CD4-positive, alpha-beta memory T cell (primary cell): ENCODE measurements around the gene SLC39A5. TPM values are rescaled to one million over a fixed set of nuclear protein-coding genes. Genes with fewer than 3 reads are reported as not detected.

Experiments used
- CTCF ChIA-PET: fragments of 350-600 bp; sonication (Branson Sonifier 250); formaldehyde crosslinking; loops from one replicate; lab custom pipeline; 2021; ENCODE audit warnings: inconsistent platforms; ENCODE audit not compliant: partially characterized antibody; lab: Charles Lee
- POLR2A ChIA-PET: fragments of 350-600 bp; sonication (Branson Sonifier 250); formaldehyde crosslinking; loops from one replicate; lab custom pipeline; 2021; ENCODE audit not compliant: partially characterized antibody; lab: Charles Lee
- DNase-seq, 5 donors: peaks; one replicate each; pipeline versions ENCODE4 v3.0.0 to v3.0.0-alpha.2; 2020 to 2022; ENCODE audit warnings: mixed read lengths in 1 of 5
- H3K27ac ChIP-seq: one replicate; pipeline ENCODE4 v1.7.0; 2013; ENCODE audit warnings: low read depth, low read length
- H3K27me3 ChIP-seq: 2 replicates; pipeline ENCODE4 v1.7.0; 2013; ENCODE audit warnings: mild to moderate bottlenecking, low read length, moderate library complexity; ENCODE audit not compliant: insufficient read depth
- H3K36me3 ChIP-seq: 2 replicates; pipeline ENCODE4 v1.7.0; 2013; ENCODE audit warnings: mild to moderate bottlenecking, low read length, moderate library complexity; ENCODE audit not compliant: insufficient read depth
- H3K4me1 ChIP-seq: 2 replicates; pipeline ENCODE4 v1.7.0; 2013; ENCODE audit warnings: mild to moderate bottlenecking, low read length, moderate library complexity; ENCODE audit not compliant: insufficient read depth
- H3K4me3 ChIP-seq, 2 donors: one replicate each; pipeline ENCODE4 v1.7.0; 2013; ENCODE audit warnings: low read length in 2 of 2, mild to moderate bottlenecking in 1 of 2
- H3K9me3 ChIP-seq, 2 donors: one replicate each; pipeline ENCODE4 v1.7.0; 2013; ENCODE audit warnings: low read length in 2 of 2, control low read depth in 1 of 2; ENCODE audit not compliant: control insufficient read depth in 1 of 2
- H3K27ac Mint-ChIP-seq, 7 donors: one replicate each; pipeline ENCODE4 v1.8.0; 2020 to 2021; ENCODE audit warnings: mixed read lengths in 7 of 7, mild to moderate bottlenecking in 6 of 7, inconsistent platforms in 3 of 7, moderate library complexity in 3 of 7
- H3K27me3 Mint-ChIP-seq, 2 donors: one replicate each; pipeline ENCODE4 v1.8.0; 2020 to 2021; ENCODE audit warnings: mixed read lengths in 2 of 2
- H3K36me3 Mint-ChIP-seq, 2 donors: one replicate each; pipeline ENCODE4 v1.8.0; 2020 to 2021; ENCODE audit warnings: mixed read lengths in 2 of 2, inconsistent platforms in 1 of 2, mild to moderate bottlenecking in 1 of 2
- H3K4me1 Mint-ChIP-seq, 4 donors: one replicate each; pipeline ENCODE4 v1.8.0; 2020 to 2021; ENCODE audit warnings: mixed read lengths in 4 of 4, mild to moderate bottlenecking in 1 of 4
- H3K4me3 Mint-ChIP-seq, 8 donors: one replicate each; pipeline ENCODE4 v1.8.0; 2020 to 2021; ENCODE audit warnings: mixed read lengths in 8 of 8, mild to moderate bottlenecking in 7 of 8, moderate library complexity in 6 of 8, inconsistent platforms in 3 of 8
- H3K9me3 Mint-ChIP-seq, 8 donors: one replicate each; pipeline ENCODE4 v1.8.0; 2020 to 2021; ENCODE audit warnings: mixed read lengths in 8 of 8, mild to moderate bottlenecking in 5 of 8, inconsistent platforms in 3 of 8, moderate library complexity in 1 of 8
- intact Hi-C: fragments of 100-400 bp; cut with micrococcal nuclease; formaldehyde crosslinking; loops from one replicate; pipeline ENCODE4 v1.15.1; 2023
- polyA plus RNA-seq, 2 donors: library from polyadenylated mRNA; unstranded; fragments of 300-500 nt; fragmentation: Illumina TruSeq; gene quantifications; one replicate each; pipeline ENCODE4 v1.2.3, GENCODE V29; 2021
- total RNA-seq, 2 experiments: library from RNA; stranded (reverse); gene quantifications; one replicate each; pipeline ENCODE4 v1.2.3, GENCODE V29; 2021

The SLC39A5 gene
- total and polyA plus RNA-seq, 4 experiments from 2014 or later: 0.64 to 2.1 TPM; not detected in 2

- H3K9me3 ChIP-seq: no peaks in the 10 kb centered on the region
- peaks cover 21% of the 10 kb centered on the region for H3K4me1 ChIP-seq
- DNase-seq: no peak
- ChIA-PET CTCF (interaction anchor here (1.3 to 5.5 kb wide), 4 partner anchors 11 to 207 kb away, joined by 6 to 36 read pairs (median 14); partner anchors contain the start of genes COQ10A, SMARCC2 and ZC3H10), POLR2A (interaction anchor here (0.6 to 5.1 kb wide), 13 partner anchors 10 to 855 kb away, joined by 3 to 38 read pairs (median 6); partner anchors contain the start of genes CNPY2, COQ10A, IL23A and ORMDL2)
- H3K27ac ChIP-seq: peak overlapping the region; percentile 81
- Mint-ChIP-seq H3K27ac (peak overlapping the region; percentile 48 to 83 (median 79)), H3K36me3 (peaks cover 31 to 41% of the 10 kb centered on the region in 2 donors), H3K27me3 (no peaks in the 10 kb centered on the region), H3K9me3 (no peaks in the 10 kb centered on the region), H3K4me3 (peak overlapping the region; percentile 81 to 86 (median 83)), H3K4me1 (peaks cover 13 to 31% (median 19%) of the 10 kb centered on the region in 4 donors)
- no peaks in the 10 kb centered on the region for H3K27me3 ChIP-seq
- intact Hi-C loops: no loop called here
- peak overlapping the region; percentile 8 to 85 for H3K4me3 ChIP-seq
- H3K36me3 ChIP-seq: peaks cover 35% of the 10 kb centered on the region
Observed at GRCh38 chr12:56257071-56257470, 27.2 kb downstream of the SLC39A5 start.

- no peaks in the 10 kb centered on the region for H3K9me3 Mint-ChIP-seq
- peak overlapping the region in 6 of 7 donors; percentile 59 to 81 (median 76) for H3K27ac Mint-ChIP-seq
- Histone ChIP-seq H3K27me3 (no peaks in the 10 kb centered on the region), H3K4me1 (peaks cover 21% of the 10 kb centered on the region), H3K36me3 (peaks cover 30% of the 10 kb centered on the region), H3K9me3 (no peaks in the 10 kb centered on the region), H3K4me3 (peak overlapping the region; percentile 8 to 85), H3K27ac (peak overlapping the region; percentile 81)
- ChIA-PET CTCF (interaction anchor here (0.7 to 5.5 kb wide), 13 partner anchors 10 to 206 kb away, joined by 3 to 36 read pairs (median 7); partner anchors contain the start of genes COQ10A, RNF41, SMARCC2 and TIMELESS), POLR2A (interaction anchor here (0.6 to 5.1 kb wide), 27 partner anchors 8 to 855 kb away, joined by 3 to 38 read pairs (median 4); partner anchors contain the start of genes CNPY2, COQ10A, CS and ESYT1)
- DNase-seq: no peak
- no peaks in the 10 kb centered on the region for H3K27me3 Mint-ChIP-seq
- intact Hi-C loops: loop anchor here (1.0 kb wide), 5 partner anchors 9 to 207 kb away; partner anchors contain the start of genes COQ10A and CS
- H3K4me1 Mint-ChIP-seq: peaks cover 13 to 31% (median 19%) of the 10 kb centered on the region in 4 donors
- H3K4me3 Mint-ChIP-seq: peak overlapping the region; percentile 81 to 86 (median 83)
- H3K36me3 Mint-ChIP-seq: peaks cover 26 to 35% of the 10 kb centered on the region in 2 donors
Observed at GRCh38 chr12:56257491-56258067, 27.7 kb downstream of the SLC39A5 start.

GRCh38 chr12:56258068-56258819, 28.4 kb downstream of the SLC39A5 start, which contains the start of gene ANKRD52:
TSS of gene ANKRD52 (minus strand) at chr12:56258384. CDS start at chr12:56258269, 115 bp downstream.
- H3K4me1 Mint-ChIP-seq: peaks cover 13 to 31% (median 19%) of the 10 kb centered on the region in 4 donors
- CTCF ChIA-PET: interaction anchor here (0.7 to 5.5 kb wide), 14 partner anchors 10 to 213 kb away, joined by 3 to 36 read pairs (median 6); partner anchors contain the start of genes COQ10A, RNF41, SMARCC2 and TIMELESS
- intact Hi-C loops: loop anchor here (1.0 kb wide), 5 partner anchors 8 to 206 kb away; partner anchors contain the start of genes COQ10A and CS

GRCh38 chr12:56258820-56259183, 29.0 kb downstream of the SLC39A5 start:
- peak overlapping the region; percentile 89 to 97 (median 92) for H3K4me3 Mint-ChIP-seq

More at GRCh38 chr12:56258068-56258819, 28.4 kb downstream of the SLC39A5 start, which contains the start of gene ANKRD52:
- H3K27me3 Mint-ChIP-seq: no peaks in the 10 kb centered on the region
- H3K4me1 ChIP-seq: peaks cover 21% of the 10 kb centered on the region
- peaks cover 20 to 29% of the 10 kb centered on the region in 2 donors for H3K36me3 Mint-ChIP-seq
- peak within 1 kb of the TSS; percentile 85 to 95 for H3K4me3 ChIP-seq
- H3K9me3 ChIP-seq: no peaks in the 10 kb centered on the region
- peak within 1 kb of the TSS; percentile 89 to 97 (median 92) for H3K4me3 Mint-ChIP-seq
- H3K27ac Mint-ChIP-seq: peak within 1 kb of the TSS; percentile 82 to 95 (median 91)
- H3K9me3 Mint-ChIP-seq: no peaks in the 10 kb centered on the region
- no peaks in the 10 kb centered on the region for H3K27me3 ChIP-seq
- peak; percentile 76 to 87 (median 82) for DNase-seq
- peaks cover 24% of the 10 kb centered on the region for H3K36me3 ChIP-seq
- peak within 1 kb of the TSS; percentile 81 for H3K27ac ChIP-seq
- POLR2A ChIA-PET: interaction anchor here (0.6 to 5.1 kb wide), 26 partner anchors 9 to 529 kb away, joined by 3 to 38 read pairs (median 4); partner anchors contain the start of genes CNPY2, COQ10A, CS and ESYT1

GRCh38 chr12:56260380-56260779, 30.5 kb downstream of the SLC39A5 start:
- Mint-ChIP-seq H3K4me3 (peak overlapping the region in 4 of 8 donors; percentile 14 to 54 (median 30)), H3K9me3 (no peaks in the 10 kb centered on the region), H3K27me3 (no peaks in the 10 kb centered on the region), H3K27ac (peak overlapping the region in 1 of 7 donors; percentile 68), H3K4me1 (peaks cover 12 to 31% (median 18%) of the 10 kb centered on the region in 4 donors), H3K36me3 (peaks cover 5 to 9% of the 10 kb centered on the region in 2 donors)
- Histone ChIP-seq H3K27me3 (no peaks in the 10 kb centered on the region), H3K9me3 (no peaks in the 10 kb centered on the region), H3K27ac (no peak overlapping the region), H3K36me3 (peaks cover 7% of the 10 kb centered on the region), H3K4me1 (peaks cover 21% of the 10 kb centered on the region), H3K4me3 (no peak overlapping the region)
- DNase-seq: no peak
- intact Hi-C loops: no loop called here
- ChIA-PET CTCF (interaction anchor here (1.2 to 2.9 kb wide), 2 partner anchors 71 to 142 kb away, joined by 4 to 8 read pairs; partner anchors contain the start of genes SMARCC2 and ZC3H10), POLR2A (no interaction called here)

More at GRCh38 chr12:56258820-56259183, 29.0 kb downstream of the SLC39A5 start:
- DNase-seq: no peak
- intact Hi-C loops: loop anchor here (1.0 kb wide), 5 partner anchors 7 to 205 kb away; partner anchors contain the start of genes COQ10A and CS
- peak overlapping the region; percentile 81 for H3K27ac ChIP-seq
- H3K4me1 Mint-ChIP-seq: peaks cover 13 to 31% (median 19%) of the 10 kb centered on the region in 4 donors
- no peaks in the 10 kb centered on the region for H3K9me3 Mint-ChIP-seq
- no peaks in the 10 kb centered on the region for H3K27me3 ChIP-seq
- peaks cover 18% of the 10 kb centered on the region for H3K36me3 ChIP-seq
- peak overlapping the region; percentile 82 to 95 (median 91) for H3K27ac Mint-ChIP-seq
- ChIA-PET POLR2A (interaction anchor here (0.8 to 5.1 kb wide), 15 partner anchors 9 to 418 kb away, joined by 3 to 38 read pairs (median 5); partner anchors contain the start of genes CNPY2, COQ10A, IL23A and PAN2), CTCF (interaction anchor here (0.8 to 5.5 kb wide), 13 partner anchors 9 to 214 kb away, joined by 3 to 36 read pairs (median 5); partner anchors contain the start of genes COQ10A, RNF41, SMARCC2 and TIMELESS)
- H3K36me3 Mint-ChIP-seq: peaks cover 16 to 23% of the 10 kb centered on the region in 2 donors
- no peaks in the 10 kb centered on the region for H3K27me3 Mint-ChIP-seq
- H3K9me3 ChIP-seq: no peaks in the 10 kb centered on the region
- peak overlapping the region; percentile 85 to 95 for H3K4me3 ChIP-seq
- H3K4me1 ChIP-seq: peaks cover 21% of the 10 kb centered on the region

GRCh38 chr12:56260921-56261320, 31.1 kb downstream of the SLC39A5 start:
- Histone ChIP-seq H3K9me3 (no peaks in the 10 kb centered on the region), H3K27ac (no peak overlapping the region), H3K4me1 (peaks cover 21% of the 10 kb centered on the region), H3K4me3 (no peak overlapping the region), H3K36me3 (peaks cover 2% of the 10 kb centered on the region), H3K27me3 (no peaks in the 10 kb centered on the region)
- DNase-seq: no peak
- intact Hi-C loops: no loop called here
- POLR2A ChIA-PET: no interaction called here
- peak overlapping the region in 1 of 8 donors; percentile 54 for H3K4me3 Mint-ChIP-seq
- H3K36me3 Mint-ChIP-seq: peaks cover 4 to 6% of the 10 kb centered on the region in 2 donors
- no peaks in the 10 kb centered on the region for H3K9me3 Mint-ChIP-seq
- CTCF ChIA-PET: interaction anchor here (1.3 kb wide), 1 partner anchor 143 kb away, joined by 4 read pairs; the partner anchor contains the start of gene ZC3H10
- peaks cover 14 to 30% (median 21%) of the 10 kb centered on the region in 4 donors for H3K4me1 Mint-ChIP-seq
- peak overlapping the region in 3 of 7 donors; percentile 19 to 74 (median 68) for H3K27ac Mint-ChIP-seq
- H3K27me3 Mint-ChIP-seq: no peaks in the 10 kb centered on the region
